ENCODE measurements around the gene GPR37L1.

The GPR37L1 gene

GRCh38 chr1:202148391-202148790, 25.7 kb downstream of the GPR37L1 start:
- no peak for DNase-seq (ENCODE audit: low spot score in 2 of 2)
- Histone ChIP-seq H3K36me3 (replicated peaks) (0 out of 2 replicates have a peak, but pooled peaks cover 3% of the 10 kb centered on the region), H3K27me3 (ENCODE audit: low read depth) (no peaks in the 10 kb centered on the region), H3K9me3 (no peaks in the 10 kb centered on the region), H3K4me3 (no peak overlapping the region), H3K4me1 (peaks cover 6% of the 10 kb centered on the region)
- in situ Hi-C loops (cut with MboI; ENCODE audit: low sequenced_read_pairs), result no loop called here

- H3K4me3 ChIP-seq, result no peak overlapping the region
- in situ Hi-C loops (cut with MboI; ENCODE audit: low sequenced_read_pairs), result no loop called here
- H3K9me3 ChIP-seq, result no peaks in the 10 kb centered on the region
- H3K4me1 ChIP-seq, result peaks cover 6% of the 10 kb centered on the region
- H3K36me3 ChIP-seq (replicated peaks), result no peaks in the 10 kb centered on the region
- no peaks in the 10 kb centered on the region for H3K27me3 ChIP-seq (ENCODE audit: low read depth)
- DNase-seq (ENCODE audit: low spot score in 2 of 2), result no peak
These were observed 26.8 kb downstream of the GPR37L1 start for GRCh38 chr1:202149566-202149965.

GRCh38 chr1:202150187-202150586, 27.5 kb downstream of the GPR37L1 start:
- in situ Hi-C loops (cut with MboI; ENCODE audit: low sequenced_read_pairs), result no loop called here

GRCh38 chr1:202150602-202151001, 27.9 kb downstream of the GPR37L1 start:
- H3K4me3 ChIP-seq, result no peak overlapping the region
- in situ Hi-C loops (cut with MboI; ENCODE audit: low sequenced_read_pairs), result no loop called here
- no peaks in the 10 kb centered on the region; the same call in none of the 2 replicates for H3K4me1 ChIP-seq
- no peaks in the 10 kb centered on the region for H3K27me3 ChIP-seq (ENCODE audit: low read depth)
- no peak for DNase-seq (ENCODE audit: low spot score in 2 of 2)
- no peaks in the 10 kb centered on the region for H3K36me3 ChIP-seq (replicated peaks)
- H3K9me3 ChIP-seq, result no peaks in the 10 kb centered on the region

More at GRCh38 chr1:202150187-202150586, 27.5 kb downstream of the GPR37L1 start:
- Histone ChIP-seq H3K4me3 (no peak overlapping the region), H3K27me3 (ENCODE audit: low read depth) (no peaks in the 10 kb centered on the region), H3K36me3 (replicated peaks) (no peaks in the 10 kb centered on the region), H3K4me1 (peaks cover 3% of the 10 kb centered on the region), H3K9me3 (no peaks in the 10 kb centered on the region)
- no peak for DNase-seq (ENCODE audit: low spot score in 2 of 2)

GRCh38 chr1:202151045-202151444, 28.3 kb downstream of the GPR37L1 start:
- no peak for DNase-seq (ENCODE audit: low spot score in 2 of 2)
- in situ Hi-C loops (cut with MboI; ENCODE audit: low sequenced_read_pairs), result no loop called here
- Histone ChIP-seq H3K36me3 (replicated peaks) (no peaks in the 10 kb centered on the region), H3K4me1 (no peaks in the 10 kb centered on the region; the same call in 1 of the 2 replicates), H3K4me3 (no peak overlapping the region), H3K9me3 (no peaks in the 10 kb centered on the region), H3K27me3 (ENCODE audit: low read depth) (no peaks in the 10 kb centered on the region)

GRCh38 chr1:202152399-202152798, 29.7 kb downstream of the GPR37L1 start:
- Histone ChIP-seq H3K4me3 (no peak overlapping the region), H3K4me1 (no peaks in the 10 kb centered on the region; the same call in 1 of the 2 replicates), H3K9me3 (no peaks in the 10 kb centered on the region), H3K27me3 (ENCODE audit: low read depth) (no peaks in the 10 kb centered on the region), H3K36me3 (replicated peaks) (no peaks in the 10 kb centered on the region)
- in situ Hi-C loops (cut with MboI; ENCODE audit: low sequenced_read_pairs), result no loop called here
- no peak for DNase-seq (ENCODE audit: low spot score in 2 of 2)

- Histone ChIP-seq H3K27me3 (ENCODE audit: low read depth) (no peaks in the 10 kb centered on the region), H3K4me3 (no peak overlapping the region), H3K36me3 (replicated peaks) (no peaks in the 10 kb centered on the region), H3K4me1 (no peaks in the 10 kb centered on the region; the same call in 1 of the 2 replicates), H3K9me3 (no peaks in the 10 kb centered on the region)
- DNase-seq (ENCODE audit: low spot score in 2 of 2), result no peak
- in situ Hi-C loops (cut with MboI; ENCODE audit: low sequenced_read_pairs), result no loop called here
These were observed 30.6 kb downstream of the GPR37L1 start for GRCh38 chr1:202153284-202153683.

- no peak overlapping the region for H3K4me3 ChIP-seq
- H3K4me1 ChIP-seq, result no peaks in the 10 kb centered on the region; the same call in 1 of the 2 replicates
- no peak for DNase-seq (ENCODE audit: low spot score in 2 of 2)
- H3K36me3 ChIP-seq (replicated peaks), result no peaks in the 10 kb centered on the region
- in situ Hi-C loops (cut with MboI; ENCODE audit: low sequenced_read_pairs), result no loop called here
- no peaks in the 10 kb centered on the region for H3K9me3 ChIP-seq
- H3K27me3 ChIP-seq (ENCODE audit: low read depth), result no peaks in the 10 kb centered on the region
These were observed 31.5 kb downstream of the GPR37L1 start for GRCh38 chr1:202154148-202154765.

- Histone ChIP-seq H3K9me3 (no peaks in the 10 kb centered on the region), H3K4me1 (no peaks in the 10 kb centered on the region; the same call in 1 of the 2 replicates), H3K4me3 (no peak overlapping the region), H3K36me3 (replicated peaks) (no peaks in the 10 kb centered on the region), H3K27me3 (ENCODE audit: low read depth) (no peaks in the 10 kb centered on the region)
- peak; percentile 44 to 75 for DNase-seq (ENCODE audit: low spot score in 2 of 2)
- in situ Hi-C loops (cut with MboI; ENCODE audit: low sequenced_read_pairs), result no loop called here
These were observed 32.2 kb downstream of the GPR37L1 start for GRCh38 chr1:202154766-202155477.

- H3K4me3 ChIP-seq, result no peak overlapping the region
- no peaks in the 10 kb centered on the region for H3K9me3 ChIP-seq
- no peak for DNase-seq (ENCODE audit: low spot score in 2 of 2)
- no peaks in the 10 kb centered on the region for H3K36me3 ChIP-seq (replicated peaks)
- in situ Hi-C loops (cut with MboI; ENCODE audit: low sequenced_read_pairs), result no loop called here
- no peaks in the 10 kb centered on the region; the same call in 1 of the 2 replicates for H3K4me1 ChIP-seq
- H3K27me3 ChIP-seq (ENCODE audit: low read depth), result no peaks in the 10 kb centered on the region
These were observed 32.8 kb downstream of the GPR37L1 start for GRCh38 chr1:202155478-202156021.

GRCh38 chr1:202156590-202156989, 33.9 kb downstream of the GPR37L1 start:
- Histone ChIP-seq H3K9me3 (no peaks in the 10 kb centered on the region), H3K4me3 (no peak overlapping the region), H3K4me1 (no peaks in the 10 kb centered on the region; the same call in 1 of the 2 replicates), H3K27me3 (ENCODE audit: low read depth) (no peaks in the 10 kb centered on the region), H3K36me3 (replicated peaks) (no peaks in the 10 kb centered on the region)
- in situ Hi-C loops (cut with MboI; ENCODE audit: low sequenced_read_pairs), result no loop called here
- no peak for DNase-seq (ENCODE audit: low spot score in 2 of 2)

- Histone ChIP-seq H3K4me1 (no peaks in the 10 kb centered on the region; the same call in 1 of the 2 replicates), H3K9me3 (no peaks in the 10 kb centered on the region), H3K27me3 (ENCODE audit: low read depth) (no peaks in the 10 kb centered on the region), H3K36me3 (replicated peaks) (no peaks in the 10 kb centered on the region), H3K4me3 (no peak overlapping the region)
- in situ Hi-C loops (cut with MboI; ENCODE audit: low sequenced_read_pairs), result no loop called here
- no peak for DNase-seq (ENCODE audit: low spot score in 2 of 2)
These were observed 35.2 kb downstream of the GPR37L1 start for GRCh38 chr1:202157945-202158344.

GRCh38 chr1:202158810-202159533, 36.3 kb downstream of the GPR37L1 start:
- no peak overlapping the region for H3K4me3 ChIP-seq
- H3K27me3 ChIP-seq (ENCODE audit: low read depth), result no peaks in the 10 kb centered on the region
- in situ Hi-C loops (cut with MboI; ENCODE audit: low sequenced_read_pairs), result no loop called here
- H3K4me1 ChIP-seq, result no peaks in the 10 kb centered on the region; the same call in 1 of the 2 replicates
- DNase-seq (ENCODE audit: low spot score in 2 of 2), result no peak
- no peaks in the 10 kb centered on the region for H3K9me3 ChIP-seq
- H3K36me3 ChIP-seq (replicated peaks), result no peaks in the 10 kb centered on the region
